HG03135 (cell line): ENCODE results near the gene CCDC38.

ENCODE experiments used
- ATAC-seq: cut with Tn5 transposase; IDR thresholded peaks from one replicate; pipeline ENCODE4 v1.9.1; 2021; ENCODE audit warnings: mild to moderate bottlenecking, moderate library complexity; ENCODE audit not compliant: unreplicated experiment

The CCDC38 gene

GRCh38 chr12:95962222-95962621 is 19.8 kb upstream of the CCDC38 start:
- ATAC-seq: no peak

GRCh38 chr12:95960241-95960640 is 17.8 kb upstream of the CCDC38 start:
- ATAC-seq: no peak

GRCh38 chr12:95959107-95959506 is 16.7 kb upstream of the CCDC38 start:
- ATAC-seq: no peak

- no peak for ATAC-seq
Measured at GRCh38 chr12:95956557-95957145, 14.2 kb upstream of the CCDC38 start.

GRCh38 chr12:95955549-95956159 is 13.2 kb upstream of the CCDC38 start:
- ATAC-seq: no peak

- ATAC-seq: no peak
Measured at GRCh38 chr12:95953000-95953399, 10.6 kb upstream of the CCDC38 start.

GRCh38 chr12:95951515-95951914 is 9.1 kb upstream of the CCDC38 start:
- ATAC-seq: no peak

GRCh38 chr12:95949477-95950206 is 7.2 kb upstream of the CCDC38 start:
- no peak for ATAC-seq

GRCh38 chr12:95944108-95944704 is 1.8 kb upstream of the CCDC38 start:
- ATAC-seq: no peak

GRCh38 chr12:95943330-95943842 is 972 bp upstream of the CCDC38 start, which contains the start of gene AMDHD1:
TSS of gene AMDHD1 (plus strand) at chr12:95943331. CDS start at chr12:95943399, 68 bp downstream.
- ATAC-seq: peak; percentile 61

GRCh38 chr12:95942101-95942523 is 302 bp downstream of the CCDC38 start:
- no peak for ATAC-seq

GRCh38 chr12:95940514-95940913 is 1.9 kb downstream of the CCDC38 start:
- no peak for ATAC-seq

GRCh38 chr12:95922231-95922630 is 20.2 kb downstream of the CCDC38 start:
- no peak for ATAC-seq

GRCh38 chr12:95919110-95919509 is 23.3 kb downstream of the CCDC38 start:
- no peak for ATAC-seq

- ATAC-seq: peak; percentile 77
Measured at GRCh38 chr12:95918194-95918993, 24.0 kb downstream of the CCDC38 start.

- no peak for ATAC-seq
Measured at GRCh38 chr12:95909871-95910270, 32.5 kb downstream of the CCDC38 start.

GRCh38 chr12:95908573-95908972 is 33.8 kb downstream of the CCDC38 start:
- ATAC-seq: no peak

GRCh38 chr12:95898081-95898480 is 44.3 kb downstream of the CCDC38 start:
- no peak for ATAC-seq

GRCh38 chr12:95896846-95897245 is 45.6 kb downstream of the CCDC38 start:
- no peak for ATAC-seq

- no peak for ATAC-seq
Measured at GRCh38 chr12:95890958-95891357, 51.5 kb downstream of the CCDC38 start.

GRCh38 chr12:95887311-95887710 is 55.1 kb downstream of the CCDC38 start:
- no peak for ATAC-seq
